ENCODE results near the gene ZG16B. TPM values are rescaled to one million over a fixed set of nuclear protein-coding genes. Genes with fewer than 3 reads are reported as not detected.

The ZG16B gene
- total RNA-seq, 1 experiment from 2014 or later: 2.3 TPM

GRCh38 chr16:2830355-2830695, 222 bp downstream of the ZG16B start:
- peaks cover 2 to 5% of the 10 kb centered on the region in 2 experiments; a peak in 3 of 4 replicates for H3K4me1 ChIP-seq (ENCODE audit: control insufficient read depth in 1 of 2, insufficient read depth in 2 of 2, low read length in 2 of 2)
- no peak overlapping the region for H3K9ac ChIP-seq (ENCODE audit: low read length)
- no peaks in the 10 kb centered on the region for H3K9me3 ChIP-seq (ENCODE audit: control insufficient read depth in 1 of 2, insufficient read depth in 1 of 2, low read depth in 1 of 2, low read length in 2 of 2)
- RAD21 ChIA-PET (ENCODE audit: low non-redundant PET in 1 of 2, low total read pairs in 2 of 2, uncharacterized antibody in 2 of 2, unreplicated experiment in 2 of 2): no interaction called here
- BruUV-seq (replicated peaks): no TSS peak
- CTCF ChIA-PET: no interaction called here
- no peak for TF ChIP-seq CEBPB (IDR thresholded peaks at IDR 0.05; ENCODE audit: low read depth)
- TF ChIP-seq CBX3 (IDR thresholded peaks at IDR 0.05; ENCODE audit: low read depth): no peak
- TF ChIP-seq JUND (IDR thresholded peaks at IDR 0.05): no peak
- no peak for TF ChIP-seq YY1 (IDR thresholded peaks at IDR 0.05; ENCODE audit: extremely low read depth, insufficient replicate concordance, low read depth, low read length)
- TF ChIP-seq CTCF (IDR thresholded peaks at IDR 0.05 in 2 of 3, conservative IDR thresholded peaks at IDR 0.05 in 1 of 3; ENCODE audit: borderline replicate concordance in 1 of 3, insufficient read depth in 1 of 3, low read depth in 2 of 3, low read length in 2 of 3): no peak
- no peak for TF ChIP-seq MAX (IDR thresholded peaks at IDR 0.05)
- no peak for TF ChIP-seq EGR1 (IDR thresholded peaks at IDR 0.05; ENCODE audit: low read depth)
- TF ChIP-seq EZH2phosphoT487 (IDR thresholded peaks at IDR 0.05; ENCODE audit: borderline replicate concordance): no peak
- no peak for TF ChIP-seq ZBTB33 (IDR thresholded peaks at IDR 0.05; ENCODE audit: extremely low read depth, insufficient replicate concordance, low read length)
- no peak for TF ChIP-seq POLR2AphosphoS5 (IDR thresholded peaks at IDR 0.05; ENCODE audit: low read depth, low read length)
- TF ChIP-seq POLR2A (IDR thresholded peaks at IDR 0.05; ENCODE audit: borderline replicate concordance, extremely low read depth, insufficient read depth, insufficient read length): no peak
- no peak for TF ChIP-seq RAD21 (IDR thresholded peaks at IDR 0.05; ENCODE audit: low read depth)
- TF ChIP-seq EZH2 (IDR thresholded peaks at IDR 0.05): no peak
- TF ChIP-seq ELF1 (IDR thresholded peaks at IDR 0.05; ENCODE audit: borderline replicate concordance, low read depth): no peak
- TF ChIP-seq SIN3A (IDR thresholded peaks at IDR 0.05; ENCODE audit: low read depth): no peak
- no peak for TF ChIP-seq ZFX (IDR thresholded peaks at IDR 0.05)
- no peak for TF ChIP-seq ATF3 (IDR thresholded peaks at IDR 0.05)
- TF ChIP-seq FOSL1 (IDR thresholded peaks at IDR 0.05; ENCODE audit: low read depth): no peak
- TF ChIP-seq REST (IDR thresholded peaks at IDR 0.05; ENCODE audit: low read depth): no peak
- no peak for TF ChIP-seq SRF (IDR thresholded peaks at IDR 0.05; ENCODE audit: low read depth)
- H3K79me2 ChIP-seq (ENCODE audit: insufficient read depth, low read length): no peaks in the 10 kb centered on the region
- H3K4me2 ChIP-seq (ENCODE audit: low read length): no peak overlapping the region
- no peaks in the 10 kb centered on the region for H3K9me2 ChIP-seq (ENCODE audit: insufficient read depth)
- no peak overlapping the region for H3K4me3 ChIP-seq (replicated peaks in 1 of 2; ENCODE audit: low read depth in 1 of 2, low read length in 2 of 2)
- H3K27me3 ChIP-seq (ENCODE audit: insufficient read depth, low read length): no peaks in the 10 kb centered on the region
- H3K27ac ChIP-seq (ENCODE audit: low read depth, low read length): no peak overlapping the region
- H4K20me1 ChIP-seq (ENCODE audit: insufficient read depth): no peaks in the 10 kb centered on the region
- no peaks in the 10 kb centered on the region for H3K36me3 ChIP-seq (ENCODE audit: control insufficient read depth in 1 of 2, insufficient read depth in 2 of 2, low read length in 2 of 2)
- H2AFZ ChIP-seq (ENCODE audit: low read depth, low read length, poor library complexity, severe bottlenecking): no peak overlapping the region
- intact Hi-C loops (cut with micrococcal nuclease): no loop called here
- POLR2A ChIA-PET: no interaction called here
- ATAC-seq (no peak), DNase-seq (ENCODE audit: low read depth, low spot score) (no peak)
